Stimulated activated naive CD8-positive, alpha-beta T cell treated with anti-CD3 and anti-CD28 coated beads, Interleukin-15, amount 100 ng/mL, for 72 hours (primary cell): ENCODE results near the gene CARNS1.
A peak's percentile ranks its signal among the peaks of the same experiment; 100 is the strongest.

ENCODE experiments used
- ATAC-seq: fragments of 150-1000 bp; cut with Tn5 transposase; 2 replicates; pipeline ENCODE4 v1.10.0; 2021; ENCODE audit warnings: mild to moderate bottlenecking, moderate library complexity
- DNase-seq, 2 donors: peaks; one replicate each; pipeline ENCODE4 v3.0.0; 2021 to 2022
- H3K27ac Mint-ChIP-seq, 2 donors: one replicate each; pipeline ENCODE4 v1.8.0; 2022; ENCODE audit warnings: mild to moderate bottlenecking in 2 of 2, mixed read lengths in 2 of 2, moderate library complexity in 2 of 2
- H3K27me3 Mint-ChIP-seq: one replicate; pipeline ENCODE4 v1.8.0; 2022; ENCODE audit warnings: mixed read lengths
- H3K4me1 Mint-ChIP-seq: one replicate; pipeline ENCODE4 v1.8.0; 2022; ENCODE audit warnings: mild to moderate bottlenecking, mixed read lengths
- H3K4me3 Mint-ChIP-seq, 2 donors: one replicate each; pipeline ENCODE4 v1.8.0; 2022; ENCODE audit warnings: mild to moderate bottlenecking in 2 of 2, mixed read lengths in 2 of 2, moderate library complexity in 1 of 2
- H3K9me3 Mint-ChIP-seq, 2 donors: one replicate each; pipeline ENCODE4 v1.8.0; 2022; ENCODE audit warnings: mixed read lengths in 2 of 2

CARNS1 gene

DNA sequence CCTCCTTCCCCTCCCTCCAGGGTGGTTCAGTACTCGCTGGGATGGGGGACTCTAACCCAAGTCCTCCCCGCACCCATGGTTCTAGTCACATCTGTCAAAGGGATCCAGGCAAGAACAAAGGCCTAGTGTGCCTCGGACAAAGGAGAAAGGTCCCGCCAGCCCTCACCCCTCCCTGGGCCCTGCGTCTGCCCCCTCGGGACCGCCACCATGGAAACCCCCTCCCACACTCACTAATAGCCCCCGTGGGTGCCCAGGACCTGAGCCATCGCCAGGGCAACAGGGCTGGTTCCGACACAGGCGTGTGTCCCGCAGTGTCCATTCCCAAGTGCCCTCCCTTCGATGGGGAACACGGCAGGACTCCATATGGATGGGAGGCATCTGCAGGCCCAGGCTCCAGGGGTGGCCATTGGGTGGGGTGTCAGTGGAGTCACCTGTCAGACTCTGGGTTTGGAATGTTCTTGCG lies 5.1 kb upstream of the CARNS1 start:
- Mint-ChIP-seq H3K9me3 (no peaks in the 10 kb centered on the region), H3K4me1 (peaks cover 88% of the 10 kb centered on the region), H3K4me3 (peak overlapping the region; percentile 95 to 98), H3K27ac (peak overlapping the region; percentile 87 to 93), H3K27me3 (no peaks in the 10 kb centered on the region)
- DNase-seq: no peak
- no peak for ATAC-seq

DNA sequence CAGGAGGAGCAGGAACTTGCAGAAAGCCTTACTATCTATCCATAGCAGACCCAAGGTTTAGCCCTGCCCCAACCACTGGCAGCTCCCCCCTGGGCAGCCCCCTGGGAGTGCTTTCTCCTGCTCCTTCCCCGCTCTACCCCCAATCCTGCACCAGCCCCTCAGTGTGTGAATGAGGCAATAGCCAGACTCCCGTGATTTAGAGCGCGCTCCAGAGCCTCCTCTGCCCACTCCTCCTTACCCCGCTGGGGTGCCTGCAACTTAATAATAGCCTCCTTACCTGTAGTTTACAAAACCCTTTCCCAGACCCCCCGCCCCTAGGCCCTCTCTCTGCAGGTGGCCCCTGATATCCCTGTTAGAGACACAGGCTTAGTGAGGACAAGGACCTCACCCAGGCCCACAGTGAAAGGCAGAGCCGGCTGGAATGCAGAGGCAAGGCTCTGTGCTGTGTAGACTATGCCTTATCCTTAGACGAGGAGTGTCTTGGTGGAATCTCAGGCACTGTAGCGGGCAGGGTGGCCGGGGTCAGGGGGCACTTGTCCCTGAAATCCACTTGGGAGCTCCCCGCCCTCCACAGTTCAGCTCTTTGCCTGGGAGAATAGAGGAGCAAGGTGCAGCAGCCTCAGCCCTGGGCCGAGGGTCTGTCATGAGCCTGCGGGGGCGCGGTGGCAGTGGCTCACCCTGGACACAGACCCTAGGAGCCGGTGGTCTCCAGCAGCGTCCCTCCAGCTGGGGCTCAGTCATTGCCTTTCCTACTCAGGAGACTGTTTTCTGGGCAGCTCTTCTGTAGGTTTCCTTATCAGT lies 4.3 kb upstream of the CARNS1 start:
- H3K4me3 Mint-ChIP-seq: peak overlapping the region; percentile 42
- no peaks in the 10 kb centered on the region for H3K9me3 Mint-ChIP-seq
- H3K4me1 Mint-ChIP-seq: peaks cover 84% of the 10 kb centered on the region
- H3K27me3 Mint-ChIP-seq: no peaks in the 10 kb centered on the region
- DNase-seq: no peak
- peak overlapping the region in 1 of 2 donors; percentile 71 for H3K27ac Mint-ChIP-seq
- ATAC-seq: no peak

DNA sequence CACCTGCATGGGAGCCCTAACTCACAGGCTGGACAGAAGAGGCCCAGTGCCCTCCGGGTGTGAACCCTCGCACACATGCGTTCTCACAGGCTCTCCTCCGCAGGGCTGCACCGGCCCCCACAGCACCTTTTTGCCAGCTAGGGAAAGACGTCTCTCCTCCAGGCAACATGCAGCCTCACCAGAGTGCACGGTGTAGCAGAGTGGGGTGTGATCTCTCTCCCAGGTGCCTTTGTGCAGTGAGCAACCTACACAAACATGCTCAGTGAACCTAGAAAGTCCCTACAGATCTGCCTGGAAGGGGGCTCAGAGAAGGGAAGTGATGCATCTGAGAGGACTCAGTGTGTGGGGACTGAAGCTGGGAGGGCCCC lies 3.7 kb upstream of the CARNS1 start:
- Mint-ChIP-seq H3K9me3 (no peaks in the 10 kb centered on the region), H3K4me3 (peak overlapping the region; percentile 26 to 39), H3K4me1 (peaks cover 84% of the 10 kb centered on the region), H3K27ac (peak overlapping the region in 1 of 2 donors; percentile 89), H3K27me3 (no peaks in the 10 kb centered on the region)
- DNase-seq (peak in 1 of 2 donors; percentile 32), ATAC-seq (peak; percentile 15)

- H3K4me3 Mint-ChIP-seq: peak overlapping the region in 1 of 2 donors; percentile 14
- peaks cover 84% of the 10 kb centered on the region for H3K4me1 Mint-ChIP-seq
- ATAC-seq (no peak), DNase-seq (no peak)
- no peaks in the 10 kb centered on the region for H3K9me3 Mint-ChIP-seq
- peak overlapping the region in 1 of 2 donors; percentile 56 for H3K27ac Mint-ChIP-seq
- no peaks in the 10 kb centered on the region for H3K27me3 Mint-ChIP-seq
These were observed 2.8 kb upstream of the CARNS1 start for GRCh38 chr11:67412495-67413179.

- DNase-seq (no peak), ATAC-seq (no peak)
- no peaks in the 10 kb centered on the region for H3K9me3 Mint-ChIP-seq
- no peak overlapping the region for H3K27ac Mint-ChIP-seq
- no peaks in the 10 kb centered on the region for H3K27me3 Mint-ChIP-seq
- peaks cover 84% of the 10 kb centered on the region for H3K4me1 Mint-ChIP-seq
- H3K4me3 Mint-ChIP-seq: peak overlapping the region in 1 of 2 donors; percentile 14
These were observed 2.1 kb upstream of the CARNS1 start for GRCh38 chr11:67413266-67413849.

DNA sequence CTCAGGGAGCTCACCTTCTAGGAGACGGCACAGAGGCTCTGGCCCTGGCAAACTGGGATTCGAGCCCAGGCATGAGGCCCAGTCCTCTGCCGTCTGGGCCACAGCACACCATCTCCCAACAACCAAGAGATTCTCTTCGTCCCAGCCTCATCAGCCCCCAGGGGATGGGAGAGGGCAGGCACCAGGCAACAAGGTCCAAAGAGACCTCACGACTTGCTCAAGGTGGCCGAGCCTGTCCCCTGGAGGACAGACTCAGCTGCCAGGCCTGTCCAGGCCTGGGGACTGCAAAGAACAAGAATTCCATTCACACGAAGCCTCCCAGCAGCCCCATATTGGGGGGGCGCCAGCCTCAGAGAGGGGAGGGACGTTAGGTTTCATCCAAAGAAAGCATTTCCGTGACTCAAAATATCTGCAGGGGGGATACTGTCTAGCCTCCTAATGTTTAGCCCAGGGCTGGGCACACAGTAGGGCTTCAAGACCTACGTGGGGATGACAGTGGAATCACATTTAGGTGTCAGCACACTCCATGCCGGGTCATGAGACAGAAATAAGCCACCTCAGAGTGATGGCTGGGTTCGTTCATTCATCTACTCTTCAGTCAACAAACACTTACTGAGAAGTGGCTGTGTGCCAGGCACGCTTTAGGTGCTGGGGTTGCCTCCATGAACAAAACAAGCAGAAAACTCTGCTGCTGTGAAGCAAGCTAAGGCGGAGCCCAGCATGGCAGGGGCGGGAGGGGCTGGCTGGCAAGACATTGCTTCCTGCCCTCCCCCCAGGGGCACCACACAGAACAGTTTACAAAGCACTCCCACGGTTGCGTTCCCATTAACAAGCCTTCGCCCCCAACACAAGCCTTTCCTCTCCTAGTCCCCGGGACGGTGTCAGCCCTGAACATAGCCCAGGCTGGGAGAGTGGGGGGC lies 1.2 kb downstream of the CARNS1 start:
- Mint-ChIP-seq H3K4me1 (peaks cover 79% of the 10 kb centered on the region), H3K9me3 (no peaks in the 10 kb centered on the region), H3K4me3 (peak overlapping the region; percentile 80 to 87), H3K27ac (peak overlapping the region; percentile 87 to 88), H3K27me3 (no peaks in the 10 kb centered on the region)
- ATAC-seq (no peak), DNase-seq (peak; percentile 45 to 58)

- DNase-seq: no peak
- ATAC-seq: no peak
- Mint-ChIP-seq H3K27ac (peak overlapping the region in 1 of 2 donors; percentile 42), H3K9me3 (no peaks in the 10 kb centered on the region), H3K27me3 (no peaks in the 10 kb centered on the region), H3K4me3 (peak overlapping the region; percentile 87 to 88), H3K4me1 (peaks cover 72% of the 10 kb centered on the region)
These were observed 1.9 kb downstream of the CARNS1 start for GRCh38 chr11:67417425-67417824.

DNA sequence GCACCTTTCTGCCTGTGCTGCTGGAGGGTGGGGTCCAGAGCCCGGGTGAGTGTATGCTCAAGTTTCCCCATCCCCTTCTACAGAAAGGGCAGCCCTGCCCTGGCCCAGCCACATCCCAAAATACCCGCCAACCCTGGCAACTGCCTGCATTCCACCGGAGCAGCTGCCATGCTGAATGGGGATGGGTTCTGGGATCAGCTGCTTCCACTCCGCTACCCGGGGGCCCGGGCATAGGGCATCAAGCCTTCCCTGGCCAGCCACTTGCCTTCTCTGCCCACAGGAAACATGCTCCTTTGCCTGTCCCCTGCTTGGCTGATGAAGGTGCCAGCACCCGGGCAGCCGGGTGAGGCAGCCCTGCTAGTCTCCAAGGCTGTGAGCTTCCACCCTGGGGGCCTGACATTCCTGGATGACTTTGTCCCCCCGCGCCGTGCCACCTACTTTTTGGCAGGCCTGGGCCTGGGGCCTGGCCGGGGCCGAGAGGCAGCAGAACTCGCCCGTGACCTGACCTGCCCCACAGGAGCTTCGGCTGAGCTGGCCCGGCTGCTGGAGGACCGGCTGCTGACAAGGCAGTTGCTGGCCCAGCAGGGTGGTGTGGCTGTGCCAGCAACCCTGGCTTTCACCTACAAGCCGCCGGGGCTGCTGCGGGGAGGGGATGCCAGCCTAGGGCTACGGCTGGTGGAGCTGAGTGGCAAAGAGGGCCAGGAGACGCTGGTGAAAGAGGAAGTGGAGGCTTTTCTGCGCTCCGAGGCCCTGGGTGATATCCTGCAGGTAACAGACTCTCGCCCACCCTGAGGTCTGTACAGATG lies 3.2 kb downstream of the CARNS1 start:
- Mint-ChIP-seq H3K4me1 (peaks cover 70% of the 10 kb centered on the region), H3K9me3 (no peaks in the 10 kb centered on the region), H3K27ac (peak overlapping the region; percentile 67 to 97), H3K4me3 (peak overlapping the region; percentile 87 to 88), H3K27me3 (no peaks in the 10 kb centered on the region)
- DNase-seq (peak in 1 of 2 donors; percentile 59), ATAC-seq (peak; percentile 15)

DNA sequence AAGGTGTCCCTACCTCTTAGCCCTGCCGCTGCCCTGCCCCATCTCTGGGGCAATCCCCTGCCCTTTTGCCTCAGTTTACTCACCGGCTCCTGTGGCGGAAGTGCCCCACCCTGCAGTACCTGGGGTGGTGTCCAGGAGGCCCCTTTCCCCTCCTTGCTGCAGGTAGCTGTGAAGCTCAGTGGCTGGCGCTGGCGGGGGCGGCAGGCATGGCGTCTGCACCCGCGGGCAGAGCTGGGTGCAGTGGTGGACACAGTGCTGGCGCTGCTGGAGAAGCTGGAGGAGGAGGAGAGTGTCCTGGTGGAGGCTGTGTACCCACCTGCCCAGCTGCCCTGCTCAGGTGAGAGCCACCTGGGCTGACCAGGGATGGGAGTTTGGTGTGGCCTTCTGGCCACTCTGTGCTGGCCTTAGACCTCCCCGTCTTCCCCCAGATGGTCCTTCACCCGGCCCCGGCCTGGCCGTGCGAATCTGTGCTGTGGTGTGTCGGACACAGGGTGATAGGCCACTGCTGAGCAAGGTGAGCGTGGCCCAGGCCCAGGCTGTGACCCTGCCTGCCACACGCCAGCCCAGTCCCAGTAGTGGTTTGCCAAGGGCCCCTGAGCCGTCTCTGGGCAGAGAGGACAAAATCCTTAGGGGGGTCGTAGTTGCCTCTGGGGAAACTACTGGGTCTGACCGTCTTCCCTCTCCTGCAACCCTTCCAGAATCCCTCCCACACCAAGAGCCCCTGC lies 4.0 kb downstream of the CARNS1 start:
- Mint-ChIP-seq H3K4me1 (peaks cover 73% of the 10 kb centered on the region), H3K4me3 (peak overlapping the region; percentile 87 to 88), H3K9me3 (no peaks in the 10 kb centered on the region), H3K27ac (peak overlapping the region in 1 of 2 donors; percentile 97), H3K27me3 (no peaks in the 10 kb centered on the region)
- no peak for ATAC-seq
- peak in 1 of 2 donors; percentile 20 for DNase-seq

GRCh38 chr11:67420147-67420645 lies 4.7 kb downstream of the CARNS1 start:
- DNase-seq: peak in 1 of 2 donors; percentile 19
- Mint-ChIP-seq H3K4me1 (peaks cover 73% of the 10 kb centered on the region), H3K4me3 (peak overlapping the region; percentile 87 to 88), H3K9me3 (no peaks in the 10 kb centered on the region), H3K27me3 (no peaks in the 10 kb centered on the region), H3K27ac (peak overlapping the region; percentile 74 to 86)
- no peak for ATAC-seq

DNA sequence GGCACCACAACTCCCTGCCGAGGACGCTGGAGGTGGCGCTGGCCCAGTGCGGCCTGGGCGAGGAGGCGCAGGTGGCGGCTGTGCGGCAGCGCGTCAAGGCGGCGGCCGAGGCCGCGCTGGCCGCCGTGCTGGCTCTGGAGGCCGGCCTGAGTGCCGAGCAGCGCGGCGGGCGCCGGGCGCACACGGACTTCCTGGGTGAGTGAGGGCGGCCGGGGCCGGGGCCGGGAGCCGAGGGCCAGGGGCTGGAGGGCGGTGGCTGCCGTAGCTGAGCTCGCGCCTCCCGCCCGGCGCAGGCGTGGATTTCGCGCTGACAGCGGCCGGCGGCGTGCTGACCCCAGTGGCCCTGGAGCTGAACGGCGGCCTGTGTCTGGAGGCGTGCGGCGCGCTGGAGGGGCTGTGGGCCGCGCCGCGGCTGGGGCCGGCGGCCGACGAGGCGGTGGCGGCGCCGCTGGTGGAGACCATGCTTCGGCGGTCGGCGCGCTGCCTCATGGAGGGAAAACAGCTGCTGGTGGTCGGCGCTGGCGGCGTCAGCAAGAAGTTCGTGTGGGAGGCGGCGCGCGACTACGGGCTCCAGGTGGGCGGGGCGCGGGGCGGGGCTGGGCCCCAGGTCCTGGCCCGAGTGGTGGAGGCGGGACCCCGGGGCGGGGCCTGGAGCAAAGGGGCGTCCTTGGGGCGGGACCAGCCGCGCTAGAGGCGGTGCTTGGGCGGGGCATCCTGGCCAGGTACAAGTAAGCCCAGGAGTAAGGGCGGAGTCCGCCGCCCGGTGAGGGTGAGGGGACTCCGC lies 5.4 kb downstream of the CARNS1 start:
- H3K9me3 Mint-ChIP-seq: no peaks in the 10 kb centered on the region
- peaks cover 79% of the 10 kb centered on the region for H3K4me1 Mint-ChIP-seq
- no peaks in the 10 kb centered on the region for H3K27me3 Mint-ChIP-seq
- peak overlapping the region in 1 of 2 donors; percentile 74 for H3K27ac Mint-ChIP-seq
- H3K4me3 Mint-ChIP-seq: peak overlapping the region; percentile 87 to 88
- DNase-seq: peak; percentile 97 to 99
- peak; percentile 85 for ATAC-seq

DNA sequence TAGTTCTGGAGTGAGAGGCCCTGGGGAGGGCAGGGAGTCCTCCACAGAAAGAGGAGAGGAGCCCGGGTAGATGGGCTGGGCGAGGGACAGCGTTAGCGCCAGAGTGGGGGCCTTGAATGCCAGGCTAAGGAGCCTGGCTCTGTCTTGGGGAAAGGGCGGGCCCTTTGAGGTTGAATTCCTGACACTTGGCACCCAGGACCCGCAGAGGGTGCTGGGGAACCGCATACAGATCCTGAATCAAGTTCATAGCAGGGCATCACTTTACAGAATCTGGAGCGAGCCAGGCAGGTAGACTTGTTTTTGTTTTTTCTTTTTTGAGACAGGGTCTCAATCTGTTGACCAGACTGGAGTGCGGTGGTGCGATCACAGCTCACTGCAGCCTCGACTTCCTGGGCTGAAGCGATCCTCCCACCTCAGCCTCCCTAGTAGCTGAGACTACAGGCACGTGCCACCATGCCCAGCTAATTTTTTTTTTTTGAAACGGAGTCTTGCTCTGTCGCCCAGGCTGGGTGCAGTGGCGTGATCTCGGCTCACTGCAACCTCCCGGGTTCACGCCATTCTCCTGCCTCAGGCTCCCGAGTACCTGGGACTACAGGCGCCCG lies 6.1 kb downstream of the CARNS1 start:
- Mint-ChIP-seq H3K4me1 (peaks cover 79% of the 10 kb centered on the region), H3K27ac (no peak overlapping the region)
- ATAC-seq: no peak

DNA sequence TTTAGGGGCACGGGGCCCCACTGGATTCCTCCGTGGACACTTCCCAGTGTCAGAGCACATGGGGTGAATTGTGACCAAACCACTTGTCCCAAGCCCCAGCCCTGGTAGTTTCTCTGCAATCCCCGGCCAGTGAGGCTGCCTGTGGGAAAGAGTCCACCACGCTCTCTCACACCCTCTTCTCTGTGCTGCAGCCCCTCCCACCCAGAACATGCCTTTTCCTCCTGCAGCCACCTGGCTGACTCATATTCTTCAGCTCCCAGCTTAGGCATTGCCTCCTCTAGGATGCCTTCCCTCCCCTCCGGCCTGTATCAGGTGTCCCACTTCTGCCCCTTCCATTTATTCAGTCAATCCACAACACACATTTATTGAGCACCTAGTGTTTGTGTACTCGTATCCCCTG lies 7.4 kb downstream of the CARNS1 start:
- Mint-ChIP-seq H3K27me3 (no peaks in the 10 kb centered on the region), H3K9me3 (no peaks in the 10 kb centered on the region), H3K27ac (peak overlapping the region in 1 of 2 donors; percentile 43), H3K4me3 (no peak overlapping the region), H3K4me1 (peaks cover 75% of the 10 kb centered on the region)
- no peak for DNase-seq
- no peak for ATAC-seq

More for the DNA sequence above, 6.1 kb downstream of the CARNS1 start:
- Mint-ChIP-seq H3K4me3 (peak overlapping the region; percentile 75 to 88), H3K27me3 (no peaks in the 10 kb centered on the region), H3K9me3 (no peaks in the 10 kb centered on the region)
- DNase-seq: no peak
